Stimulated activated CD4-positive, alpha-beta T cell treated with anti-CD3 and anti-CD28 coated beads, Interleukin-4, amount 100 ng/mL, for 1 hour (primary cell): ENCODE results near the gene JADE3.

Experiments used
- DNase-seq: peaks from one replicate; pipeline ENCODE4 v3.0.0-alpha.2; 2020

Gene JADE3

DNA sequence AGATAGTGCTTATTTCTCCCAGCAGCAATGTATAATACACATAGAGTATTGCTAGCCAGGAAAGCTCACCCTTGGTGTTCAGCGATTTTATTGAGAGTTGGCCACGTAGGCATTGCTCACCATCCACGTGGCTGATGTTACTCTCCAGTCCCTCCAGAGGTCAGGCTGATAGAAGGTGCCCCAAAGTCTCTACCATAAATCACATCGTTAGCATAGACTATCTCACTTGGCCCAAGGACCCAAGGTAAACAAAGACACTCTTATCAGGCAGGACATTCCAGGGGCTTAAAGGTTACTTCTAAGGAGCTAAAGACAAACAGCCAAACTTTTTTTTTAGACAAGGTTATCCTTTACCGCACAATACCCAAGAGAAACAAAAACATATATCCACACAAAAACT is 135.8 kb downstream of the JADE3 start:
- DNase-seq, result no peak

- DNase-seq, result no peak
These were observed 147.1 kb downstream of the JADE3 start for GRCh38 chrX:47059142-47059874.

GRCh38 chrX:47060708-47061107 is 148.5 kb downstream of the JADE3 start:
- no peak for DNase-seq

- no peak for DNase-seq
These were observed 149.2 kb downstream of the JADE3 start for GRCh38 chrX:47061238-47061919.

DNA sequence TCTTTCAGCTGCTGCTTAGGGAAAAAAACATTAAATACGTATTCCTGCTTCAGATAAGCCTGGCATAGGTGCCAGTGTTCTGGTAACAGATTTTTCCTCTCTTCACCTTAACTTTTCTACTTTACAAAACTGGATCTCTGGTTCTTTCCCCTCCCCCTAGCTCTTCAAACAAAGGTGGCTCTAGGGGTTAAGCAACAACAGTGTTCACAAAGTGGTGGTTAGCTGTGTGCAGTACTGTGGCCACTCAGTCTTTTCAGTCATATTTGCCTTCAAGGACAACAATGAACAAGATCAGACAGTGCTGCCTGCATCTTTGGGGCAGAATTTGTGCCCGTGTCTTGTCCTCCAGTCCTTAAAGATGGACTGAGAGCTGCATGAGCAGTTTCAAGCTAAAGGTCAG is 151.0 kb downstream of the JADE3 start:
- DNase-seq, result no peak

GRCh38 chrX:47068214-47068613 is 156.0 kb downstream of the JADE3 start:
- no peak for DNase-seq

- no peak for DNase-seq
These were observed 156.5 kb downstream of the JADE3 start for GRCh38 chrX:47068720-47069119.

GRCh38 chrX:47078129-47079043 is 166.2 kb downstream of the JADE3 start, which contains the start of gene RGN:
Gene RGN (plus strand): TSS chrX:47078443. CDS start chrX:47081145, 2,702 bp downstream.
- no peak for DNase-seq

DNA sequence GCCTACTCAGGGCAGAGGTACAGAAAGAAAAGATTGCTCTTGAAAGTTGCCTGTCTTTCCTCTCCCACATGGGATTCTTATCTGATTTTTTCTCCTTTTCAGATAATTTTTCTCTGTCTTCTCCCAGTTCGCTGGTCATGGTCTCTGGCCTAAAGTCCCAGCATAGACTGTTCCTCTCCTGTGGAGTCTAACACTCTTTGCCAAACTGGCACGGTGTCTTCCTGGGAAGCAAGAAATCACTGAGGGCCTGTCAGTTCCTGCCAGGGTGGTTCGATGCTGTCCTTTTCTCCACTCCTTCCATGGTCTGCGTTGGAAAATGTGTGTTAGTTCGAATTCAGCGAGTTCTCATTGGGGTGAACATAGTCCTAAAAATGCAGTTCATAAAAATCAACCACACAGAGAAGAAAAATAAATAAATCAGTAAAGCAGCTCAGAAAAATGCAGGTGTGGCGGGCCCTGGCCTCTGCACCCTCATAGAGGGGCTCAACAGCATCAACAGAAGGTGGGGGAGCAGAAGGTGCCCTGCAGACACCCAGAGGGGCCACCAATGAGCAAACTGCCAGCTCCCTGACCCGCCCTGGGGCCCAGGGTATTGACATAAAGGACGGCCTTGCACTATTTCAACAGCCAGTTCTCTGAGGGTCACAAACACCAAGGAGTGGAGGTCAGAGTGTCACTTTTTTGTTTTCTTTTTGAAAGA is 168.1 kb downstream of the JADE3 start:
- no peak for DNase-seq

DNA sequence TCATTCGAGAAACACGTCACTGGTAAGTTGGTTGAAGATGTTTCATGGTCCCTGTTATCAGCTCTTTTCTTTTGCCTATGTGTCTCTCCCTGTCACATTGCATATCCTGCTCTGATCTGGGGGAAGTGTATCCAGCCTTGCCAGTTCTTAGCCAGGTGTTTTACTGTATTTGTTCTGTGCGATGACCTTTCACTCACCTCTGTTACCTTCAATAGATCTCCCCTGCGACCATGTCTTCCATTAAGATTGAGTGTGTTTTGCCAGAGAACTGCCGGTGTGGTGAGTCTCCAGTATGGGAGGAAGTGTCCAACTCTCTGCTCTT is 168.7 kb downstream of the JADE3 start:
- no peak for DNase-seq

- no peak for DNase-seq
These were observed 179.0 kb downstream of the JADE3 start for GRCh38 chrX:47091149-47091775.

DNA sequence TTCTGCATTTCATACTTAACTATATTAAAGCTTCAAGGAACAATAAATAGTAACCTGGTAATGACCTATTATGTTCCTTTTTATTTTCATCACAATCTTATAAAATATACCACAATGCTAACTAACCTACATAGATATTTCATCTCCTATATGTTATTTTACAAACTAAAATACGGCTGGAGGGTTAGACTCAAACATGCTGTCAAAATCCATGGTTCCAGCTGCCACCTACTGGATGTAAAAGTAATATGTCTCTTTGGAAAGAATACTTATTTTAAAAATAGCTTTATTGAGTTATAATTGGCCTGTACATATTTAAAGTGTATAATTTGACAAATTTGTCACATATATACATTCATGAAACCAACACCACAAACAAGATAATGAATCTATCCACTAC is 181.0 kb downstream of the JADE3 start:
- DNase-seq, result no peak

- no peak for DNase-seq
These were observed 181.6 kb downstream of the JADE3 start for GRCh38 chrX:47093860-47094259.

GRCh38 chrX:47097018-47097417 is 184.8 kb downstream of the JADE3 start:
- DNase-seq, result no peak

GRCh38 chrX:47098338-47099094 is 186.3 kb downstream of the JADE3 start:
- DNase-seq, result no peak

DNA sequence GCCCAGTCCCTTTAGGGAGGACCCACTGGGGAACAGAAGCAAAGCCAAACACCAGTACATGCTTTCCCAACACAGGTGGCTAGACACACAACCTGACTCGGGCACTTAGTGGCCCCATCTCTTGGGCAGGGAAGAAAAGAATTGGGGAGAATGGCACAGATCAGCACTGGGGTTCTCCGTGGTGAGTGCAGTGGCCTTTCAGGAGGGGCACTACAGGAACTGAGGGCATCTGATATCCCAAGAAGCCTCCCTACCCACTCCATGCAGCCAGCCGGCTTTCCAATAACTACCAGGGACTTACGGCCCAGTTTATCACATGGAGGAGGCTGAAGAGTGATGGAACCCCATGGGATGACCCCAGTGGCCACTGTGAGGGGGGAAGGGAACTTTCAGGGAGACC is 189.0 kb downstream of the JADE3 start:
- no peak for DNase-seq
